Stimulated activated CD8-positive, alpha-beta memory T cell treated with anti-CD3 and anti-CD28 coated beads, Interleukin-12 subunit alpha, Interleukin-12 subunit beta, amount 100 ng/mL, for 24 hours (primary cell): ENCODE measurements around the gene BLTP1.
"Not testable (repeated sequence)": the region's sequence is repeated elsewhere in the genome, so short reads cannot be mapped to it uniquely, and the experiment has no call there.

Source experiments
- DNase-seq: peaks from one replicate; pipeline ENCODE4 v3.0.0-alpha.2; 2020; ENCODE audit errors: extremely low read depth

BLTP1 gene, protein sequence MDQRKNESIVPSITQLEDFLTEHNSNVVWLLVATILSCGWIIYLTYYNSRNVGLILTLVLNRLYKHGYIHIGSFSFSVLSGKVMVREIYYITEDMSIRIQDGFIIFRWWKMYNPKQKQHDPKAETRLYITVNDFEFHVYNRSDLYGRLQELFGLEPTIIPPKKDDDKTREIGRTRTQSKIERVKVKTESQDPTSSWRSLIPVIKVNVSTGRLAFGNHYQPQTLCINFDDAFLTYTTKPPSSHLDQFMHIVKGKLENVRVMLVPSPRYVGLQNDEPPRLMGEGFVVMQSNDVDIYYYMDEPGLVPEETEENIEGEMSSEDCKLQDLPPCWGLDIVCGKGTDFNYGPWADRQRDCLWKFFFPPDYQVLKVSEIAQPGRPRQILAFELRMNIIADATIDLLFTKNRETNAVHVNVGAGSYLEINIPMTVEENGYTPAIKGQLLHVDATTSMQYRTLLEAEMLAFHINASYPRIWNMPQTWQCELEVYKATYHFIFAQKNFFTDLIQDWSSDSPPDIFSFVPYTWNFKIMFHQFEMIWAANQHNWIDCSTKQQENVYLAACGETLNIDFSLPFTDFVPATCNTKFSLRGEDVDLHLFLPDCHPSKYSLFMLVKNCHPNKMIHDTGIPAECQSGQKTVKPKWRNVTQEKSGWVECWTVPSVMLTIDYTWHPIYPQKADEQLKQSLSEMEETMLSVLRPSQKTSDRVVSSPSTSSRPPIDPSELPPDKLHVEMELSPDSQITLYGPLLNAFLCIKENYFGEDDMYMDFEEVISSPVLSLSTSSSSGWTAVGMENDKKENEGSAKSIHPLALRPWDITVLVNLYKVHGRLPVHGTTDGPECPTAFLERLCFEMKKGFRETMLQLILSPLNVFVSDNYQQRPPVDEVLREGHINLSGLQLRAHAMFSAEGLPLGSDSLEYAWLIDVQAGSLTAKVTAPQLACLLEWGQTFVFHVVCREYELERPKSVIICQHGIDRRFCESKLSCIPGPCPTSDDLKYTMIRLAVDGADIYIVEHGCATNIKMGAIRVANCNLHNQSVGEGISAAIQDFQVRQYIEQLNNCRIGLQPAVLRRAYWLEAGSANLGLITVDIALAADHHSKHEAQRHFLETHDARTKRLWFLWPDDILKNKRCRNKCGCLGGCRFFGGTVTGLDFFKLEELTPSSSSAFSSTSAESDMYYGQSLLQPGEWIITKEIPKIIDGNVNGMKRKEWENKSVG (N-terminal part only)

DNA sequence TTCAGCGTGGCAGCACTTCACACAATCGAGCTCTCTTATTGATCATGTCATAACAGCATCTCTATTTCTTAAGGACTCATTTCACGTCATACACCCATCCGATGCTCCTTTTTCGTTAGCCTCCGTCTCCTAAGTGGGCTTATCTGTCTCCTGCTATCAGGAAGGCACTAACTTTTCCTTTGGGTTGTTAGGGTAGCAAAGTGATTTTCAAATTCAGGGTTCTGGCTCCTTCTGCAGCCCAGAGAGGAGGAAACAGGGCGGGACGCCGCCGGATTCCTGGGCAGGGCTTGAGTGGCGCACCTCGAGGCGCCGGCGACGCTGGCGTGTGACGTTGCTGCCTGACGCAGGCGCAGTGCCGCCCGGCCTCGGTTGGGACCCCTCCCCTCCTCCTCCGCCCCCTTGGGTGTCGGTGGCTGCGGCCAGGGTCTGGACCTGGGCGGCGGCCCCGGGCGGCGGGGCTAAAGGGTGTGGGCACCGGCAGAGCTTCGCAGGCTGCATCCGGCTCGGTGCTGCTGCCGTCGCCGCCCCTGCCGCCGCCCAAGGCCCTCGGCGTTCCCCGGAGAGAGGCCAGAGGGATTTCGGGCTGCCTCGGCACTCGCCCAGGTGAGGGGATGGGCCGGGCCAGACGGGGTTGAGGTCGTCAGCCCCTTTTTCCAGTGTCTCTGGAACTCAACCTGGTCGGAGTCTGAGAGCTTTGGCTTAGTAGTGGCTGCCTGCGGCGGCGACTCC lies at the start of gene BLTP1:
Gene BLTP1 (plus strand): TSS at position 350 of the 729 bp plus-strand sequence. CDS start 18,317 bp downstream, outside the sequence.
- DNase-seq, result peak; percentile 69

DNA sequence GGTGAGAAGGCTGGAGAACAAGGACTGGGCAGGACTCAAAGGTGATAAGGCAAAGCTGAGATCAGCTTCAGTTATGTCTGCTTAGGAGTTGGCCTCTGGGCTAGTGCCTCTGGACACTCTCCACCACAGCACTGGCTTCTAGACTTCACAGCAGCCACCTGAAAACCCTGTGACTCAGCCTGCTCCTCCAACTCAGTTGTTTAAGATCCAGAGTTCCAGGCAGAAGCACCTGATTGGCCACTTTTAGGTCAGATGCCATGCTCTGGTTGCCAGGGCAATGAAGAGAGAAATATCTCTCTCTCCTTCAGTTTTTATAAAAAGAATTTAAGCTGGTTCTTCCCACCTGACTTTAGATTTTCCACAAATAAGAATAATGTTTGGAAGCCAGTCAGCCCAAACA lies 47.9 kb upstream of the BLTP1 start:
- DNase-seq, result no peak

DNA sequence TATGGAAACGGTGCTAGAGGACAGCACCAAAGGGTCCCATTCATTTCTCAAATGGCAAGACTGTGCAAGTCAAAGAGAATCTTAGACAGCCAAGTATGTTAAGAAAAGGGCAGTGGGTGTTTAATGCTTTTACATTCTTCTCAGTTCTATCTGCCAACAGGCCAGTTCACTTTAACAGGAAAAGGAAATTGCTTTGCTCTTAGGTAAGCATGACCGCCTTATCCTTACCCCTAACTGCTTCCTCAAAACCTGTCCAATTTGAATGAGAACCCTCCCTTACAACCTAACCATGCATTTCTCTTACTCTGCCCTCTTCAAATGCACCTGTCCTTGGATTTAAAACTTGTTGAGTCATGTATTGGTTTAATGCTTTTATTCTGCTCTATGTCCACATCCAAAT lies 44.5 kb upstream of the BLTP1 start:
- DNase-seq, result no peak

DNA sequence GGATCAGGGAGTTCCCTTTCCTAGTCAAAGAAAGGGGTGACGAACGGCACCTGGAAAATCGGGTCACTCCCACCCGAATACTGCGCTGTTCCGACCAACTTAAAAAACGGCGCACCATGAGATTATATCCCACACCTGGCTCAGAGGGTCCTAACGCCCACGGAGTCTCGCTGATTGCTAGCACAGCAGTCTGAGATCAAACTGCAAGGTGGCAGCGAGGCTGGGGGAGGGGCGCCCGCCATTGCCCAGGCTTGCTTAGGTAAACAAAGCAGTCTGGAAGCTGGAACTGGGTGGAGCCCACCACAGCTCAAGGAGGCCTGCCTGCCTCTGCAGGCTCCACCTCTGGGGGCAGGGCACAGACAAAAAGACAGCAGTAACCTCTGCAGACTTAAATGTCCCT lies 41.8 kb upstream of the BLTP1 start:
- DNase-seq, result not testable (repeated sequence)

DNA sequence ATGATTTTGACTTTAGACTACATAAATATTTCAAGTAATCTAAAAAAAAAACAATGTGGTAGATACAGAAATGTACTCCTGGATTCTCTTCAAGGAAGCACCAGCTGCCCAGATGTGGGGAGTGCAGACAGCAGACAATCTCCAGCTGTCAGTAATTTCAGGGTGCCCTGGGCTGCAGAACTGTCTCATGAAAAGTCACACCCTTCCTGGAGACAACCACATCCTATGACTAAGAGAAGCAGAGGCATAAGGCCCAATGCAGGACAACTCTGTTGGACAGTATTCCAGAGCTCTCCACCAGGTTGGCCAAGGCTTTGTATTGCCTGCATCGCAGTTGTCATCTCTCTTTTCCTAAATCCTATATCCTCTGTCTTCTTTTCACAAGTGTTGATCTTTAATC lies 34.4 kb upstream of the BLTP1 start:
- DNase-seq, result no peak

DNA sequence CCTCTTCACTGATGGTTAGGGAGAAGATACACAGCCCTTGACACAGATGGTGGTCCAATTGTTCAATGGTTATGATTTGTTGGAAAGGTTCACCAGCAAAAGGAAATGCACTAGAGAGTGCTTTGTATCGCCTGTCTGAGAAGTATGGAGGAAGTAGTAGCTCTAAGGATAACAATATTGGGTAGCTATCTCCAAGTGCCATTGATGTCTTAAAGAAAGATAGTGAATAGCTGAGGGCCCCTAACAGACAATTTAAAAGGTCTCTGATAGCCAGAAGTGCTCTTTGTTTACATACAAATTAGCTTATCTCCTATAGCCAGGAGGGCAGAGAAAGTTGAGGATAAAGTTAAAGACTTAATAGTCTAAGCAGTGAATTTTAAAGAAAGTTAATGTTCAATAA lies 33.9 kb upstream of the BLTP1 start:
- DNase-seq, result no peak

DNA sequence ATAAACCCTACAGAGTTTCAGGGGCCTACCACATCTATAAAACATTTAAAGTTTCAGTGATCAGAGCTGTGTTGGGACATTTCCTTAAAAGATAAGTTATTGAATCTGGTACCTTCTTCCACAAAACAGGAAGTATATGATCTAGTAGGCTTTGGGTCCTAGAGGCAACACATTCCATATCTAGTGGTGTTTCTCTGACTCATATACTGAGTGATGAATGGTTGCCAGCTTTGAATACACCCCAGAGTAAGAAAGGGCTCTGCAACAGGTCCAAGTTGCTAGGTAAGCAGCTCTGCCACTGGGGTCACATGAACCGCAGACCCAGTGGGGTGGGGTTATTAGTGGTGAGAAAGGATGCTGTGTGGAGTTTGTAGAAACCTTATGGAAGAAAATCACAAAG lies 32.4 kb upstream of the BLTP1 start:
- DNase-seq, result no peak

DNA sequence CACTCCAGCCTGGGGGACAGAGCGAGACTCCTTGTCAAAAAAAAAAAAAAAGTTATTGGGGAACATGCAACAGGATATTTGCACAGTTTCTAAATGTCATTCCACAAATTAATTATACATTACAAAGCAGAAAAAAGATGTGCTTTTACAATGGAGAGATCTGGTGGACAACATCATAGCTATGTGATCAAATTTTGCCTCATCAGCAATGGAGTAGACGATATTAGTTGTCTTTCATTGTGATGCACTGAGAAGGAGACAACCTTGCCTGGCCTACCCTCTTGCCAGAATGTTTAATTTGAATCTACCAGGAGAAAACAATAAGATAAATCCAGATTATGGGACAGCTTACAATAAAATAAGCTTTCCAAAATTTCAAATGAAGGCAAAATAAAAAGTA lies 30.5 kb upstream of the BLTP1 start:
- no peak for DNase-seq

DNA sequence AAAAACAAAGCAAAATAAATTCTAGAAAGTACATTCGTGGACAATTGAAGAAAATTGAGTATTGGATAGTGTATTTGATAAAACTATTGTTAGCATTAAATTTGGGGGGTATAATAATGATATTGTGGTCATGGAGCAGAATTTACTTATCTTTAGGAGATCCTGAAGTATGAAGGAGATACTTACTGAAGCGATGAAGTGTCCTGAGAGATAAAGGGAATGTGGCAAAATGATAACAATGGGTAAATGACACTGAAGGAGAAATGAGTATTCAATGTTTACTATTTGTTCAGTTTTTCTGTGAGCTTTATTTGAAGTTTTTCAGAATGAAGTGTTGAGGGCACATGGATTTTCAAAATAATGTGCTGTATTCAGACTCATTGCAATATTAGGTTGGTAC lies 30.0 kb upstream of the BLTP1 start:
- DNase-seq, result no peak

DNA sequence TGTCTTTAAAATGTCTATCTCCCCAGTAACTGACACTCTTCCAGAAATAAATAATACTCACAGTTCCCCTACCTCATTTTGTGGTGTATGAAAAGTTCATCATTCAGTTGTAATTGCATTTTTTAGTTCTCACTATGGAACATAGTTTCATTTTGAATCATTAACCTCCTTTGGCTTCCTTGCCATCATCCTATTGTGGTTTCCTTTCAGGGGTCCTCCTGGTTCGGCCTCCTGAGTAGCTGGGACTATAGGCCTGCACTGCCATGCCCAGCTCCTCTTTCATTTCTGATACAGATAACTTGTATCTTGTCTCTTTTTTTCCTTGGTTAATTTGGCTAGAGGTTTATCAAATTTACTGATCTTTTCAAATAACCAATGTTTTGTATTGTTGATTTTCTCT lies 23.1 kb upstream of the BLTP1 start:
- no peak for DNase-seq

DNA sequence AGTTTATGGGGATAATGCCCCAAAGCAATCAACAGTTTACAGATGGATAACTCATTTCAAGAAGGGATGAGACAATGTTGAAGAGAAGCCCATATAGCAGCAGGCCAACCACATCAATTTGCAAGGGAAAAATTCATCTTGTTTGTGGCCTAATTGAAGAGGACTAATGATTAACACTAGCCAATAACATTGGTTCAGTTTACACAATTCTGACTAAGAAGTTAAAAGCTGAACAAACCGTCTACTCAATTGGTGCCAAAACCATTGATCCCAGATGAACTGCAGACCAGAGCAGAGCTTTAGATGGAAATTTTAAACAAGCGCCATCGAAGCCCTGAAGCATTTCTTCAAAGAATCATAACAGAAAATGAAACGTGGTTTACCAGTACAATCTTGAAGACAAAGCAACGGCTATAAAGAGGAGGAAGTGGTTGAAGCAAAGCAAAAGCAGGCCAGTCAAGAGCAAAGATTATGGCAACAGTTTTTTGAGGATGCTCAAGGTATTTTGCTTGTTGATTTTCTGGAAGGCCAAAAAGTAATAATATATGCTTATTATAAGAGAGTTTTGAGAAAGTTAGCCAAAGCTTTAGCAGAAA lies 20.5 kb upstream of the BLTP1 start:
- DNase-seq, result no peak

DNA sequence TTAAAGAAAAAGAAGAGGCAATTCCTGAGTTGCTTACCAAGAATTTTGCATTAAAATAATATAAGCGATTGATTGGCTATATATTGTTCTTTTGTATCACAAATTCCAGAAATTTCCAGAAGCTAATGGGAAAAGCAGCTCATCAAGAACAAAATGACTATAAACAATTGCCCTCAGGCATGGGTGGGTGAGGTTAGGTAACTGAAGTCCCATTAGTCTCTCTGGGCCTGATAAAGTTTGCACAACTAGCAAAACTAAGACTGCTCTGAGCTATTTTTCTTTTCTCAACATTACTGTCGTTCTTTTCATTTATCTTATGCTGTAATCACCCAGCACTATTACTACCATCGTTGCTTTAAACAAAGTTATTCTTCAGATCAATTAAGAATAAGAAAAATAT lies 19.2 kb upstream of the BLTP1 start:
- DNase-seq, result no peak

DNA sequence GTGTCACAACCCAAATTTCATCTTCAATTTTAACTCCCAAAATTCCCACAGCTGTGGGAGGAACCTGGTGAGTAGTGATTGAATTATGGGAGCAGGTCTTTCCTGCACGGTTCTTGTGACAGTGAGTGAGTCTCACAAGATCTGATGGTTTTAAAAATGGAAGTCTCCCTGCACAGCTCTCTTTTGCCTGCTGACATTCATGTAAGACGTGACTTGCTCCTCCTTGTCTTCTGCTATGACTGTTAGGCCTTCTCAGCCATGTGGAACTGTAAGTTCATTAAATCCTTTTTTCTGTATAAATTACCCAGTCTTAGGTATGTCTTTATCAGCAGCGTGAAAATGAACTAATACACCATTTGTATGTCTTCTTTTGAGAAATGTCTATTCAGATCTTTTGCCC lies 13.0 kb upstream of the BLTP1 start:
- DNase-seq, result no peak

DNA sequence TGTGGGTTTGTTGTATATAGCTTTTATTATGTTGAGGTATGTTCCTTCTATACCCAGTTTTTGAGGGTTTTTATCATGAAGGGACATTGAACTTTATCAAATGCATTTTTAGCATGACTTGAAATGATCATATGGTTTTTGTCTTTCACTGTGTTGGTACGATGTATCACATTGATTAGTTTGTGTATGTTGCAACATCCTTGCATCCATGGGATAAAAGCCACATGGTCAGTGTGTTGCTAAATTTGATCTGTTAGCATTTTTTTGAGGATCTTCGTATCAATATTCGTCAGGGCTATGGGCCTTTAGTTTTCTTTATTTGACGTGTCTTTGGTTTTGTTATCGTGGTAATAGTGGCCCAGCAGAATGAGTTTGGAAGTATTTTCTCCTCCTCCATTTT lies 11.3 kb upstream of the BLTP1 start:
- DNase-seq, result no peak

DNA sequence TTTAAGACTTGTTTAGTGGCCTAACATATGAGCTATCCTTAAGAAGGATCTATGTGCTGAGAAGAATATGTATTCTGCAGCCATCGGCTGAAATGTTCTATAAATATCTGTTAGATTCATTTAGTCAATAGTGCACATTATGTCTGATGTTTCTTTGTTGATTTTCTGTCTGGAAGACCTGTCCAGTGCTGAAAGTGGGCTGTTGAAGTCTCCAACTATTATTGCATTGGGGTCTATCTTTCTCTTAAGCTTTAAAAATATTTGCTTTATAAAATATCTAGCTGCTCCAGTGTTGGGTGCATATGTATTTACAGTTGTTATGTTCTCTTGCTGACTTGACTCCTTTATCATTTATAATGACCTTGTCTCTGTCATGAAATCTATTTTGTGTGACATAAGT lies 9.4 kb upstream of the BLTP1 start:
- no peak for DNase-seq

DNA sequence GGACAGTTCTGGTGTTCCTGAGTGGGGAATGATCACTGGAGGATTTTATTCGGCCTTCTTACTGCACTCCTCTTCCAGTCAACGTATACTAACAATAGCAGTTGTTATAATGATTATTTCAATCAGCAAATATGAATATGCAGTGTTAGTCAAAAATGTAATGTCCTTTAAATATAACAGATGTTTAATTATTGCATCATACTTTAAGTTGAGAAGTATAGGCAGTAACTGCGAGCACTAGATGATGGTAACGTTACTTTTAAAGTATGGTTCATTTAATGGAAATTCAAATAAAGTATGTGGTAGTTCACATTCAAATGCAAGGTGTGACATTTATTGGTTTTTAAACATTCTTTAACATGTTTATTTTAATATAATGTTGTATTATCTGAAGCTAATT lies 5.5 kb upstream of the BLTP1 start:
- DNase-seq, result no peak

DNA sequence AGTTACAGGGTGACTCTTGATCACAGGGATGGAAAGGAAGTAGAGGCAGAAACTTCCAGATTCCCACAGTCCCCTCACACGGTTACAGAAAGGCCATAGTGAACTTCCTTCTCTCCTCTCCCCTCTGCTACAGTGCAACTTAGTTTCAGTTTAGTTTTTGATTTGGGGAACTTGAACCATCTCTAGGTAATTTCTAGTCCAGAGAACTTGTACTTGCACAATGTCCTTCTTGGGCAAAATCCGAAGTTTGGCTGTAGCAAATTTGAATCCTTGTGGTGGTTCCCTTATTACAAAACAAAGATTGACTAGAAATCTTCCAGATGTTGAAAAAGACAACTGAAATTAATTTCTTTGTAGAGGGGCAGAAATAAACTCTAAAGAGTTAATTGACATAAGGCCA lies 1.2 kb upstream of the BLTP1 start:
- no peak for DNase-seq

DNA sequence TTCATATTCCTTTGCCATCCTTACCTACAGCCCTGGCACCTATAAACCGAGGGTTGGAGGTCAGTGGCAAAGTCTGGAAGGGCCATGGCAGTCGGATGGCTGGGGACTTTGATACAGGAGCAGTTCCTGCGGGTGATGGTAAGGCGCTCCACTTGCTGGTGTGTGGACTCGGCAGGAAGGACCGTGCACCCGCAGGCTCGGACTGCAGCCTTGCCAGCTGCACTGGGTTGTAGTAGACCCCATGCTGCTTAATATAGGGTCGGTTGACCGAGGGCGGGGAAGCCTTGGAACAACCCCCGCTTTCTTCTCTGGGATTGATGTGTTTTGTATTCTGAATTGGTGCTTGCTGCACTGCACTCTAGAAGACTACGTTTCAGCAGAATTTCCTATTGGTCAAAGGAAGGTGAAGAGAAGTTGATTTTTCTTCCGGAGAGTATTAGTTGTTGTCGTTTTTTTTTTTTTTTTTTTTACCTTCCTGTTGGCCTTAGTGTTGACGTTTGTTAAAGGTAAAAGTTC lies 638 bp downstream of the BLTP1 start:
- DNase-seq, result no peak

DNA sequence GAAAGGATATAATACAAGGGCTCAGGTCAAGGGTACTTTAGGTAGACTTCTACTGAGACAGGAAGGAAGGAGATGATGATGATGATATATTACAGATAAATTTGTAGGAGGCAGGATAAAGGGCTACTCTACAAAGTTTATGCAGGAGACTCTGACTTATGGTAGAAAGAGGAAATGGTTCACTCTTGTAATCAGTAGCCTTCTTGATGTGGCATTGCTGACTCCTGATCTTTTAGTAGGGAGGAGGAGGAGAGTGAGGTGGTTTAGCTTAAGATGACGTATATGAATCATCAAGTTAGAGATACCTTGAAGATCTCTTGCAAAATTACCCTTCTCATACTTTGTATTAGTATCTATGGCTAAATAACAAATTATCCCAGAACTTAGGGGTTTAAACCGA lies 4.7 kb downstream of the BLTP1 start:
- no peak for DNase-seq

DNA sequence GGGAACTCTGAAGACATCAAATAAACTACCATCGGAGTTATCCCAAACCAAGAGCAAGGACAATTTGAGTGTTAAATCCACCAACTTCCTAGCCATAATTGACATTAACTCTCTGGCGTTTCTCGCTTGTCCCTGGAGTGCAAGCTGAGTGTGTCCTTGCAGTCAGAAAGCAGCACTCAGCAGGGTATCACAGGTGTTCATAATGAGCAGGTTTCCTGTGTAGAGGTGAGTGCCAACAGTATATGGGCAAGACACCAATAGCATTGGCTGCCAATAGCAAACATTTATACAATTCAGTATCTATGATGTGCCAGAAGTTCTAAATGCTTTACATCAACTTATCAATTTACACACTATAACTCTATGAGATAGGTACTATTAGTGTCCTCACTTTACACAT lies 11.2 kb downstream of the BLTP1 start:
- DNase-seq, result no peak

DNA sequence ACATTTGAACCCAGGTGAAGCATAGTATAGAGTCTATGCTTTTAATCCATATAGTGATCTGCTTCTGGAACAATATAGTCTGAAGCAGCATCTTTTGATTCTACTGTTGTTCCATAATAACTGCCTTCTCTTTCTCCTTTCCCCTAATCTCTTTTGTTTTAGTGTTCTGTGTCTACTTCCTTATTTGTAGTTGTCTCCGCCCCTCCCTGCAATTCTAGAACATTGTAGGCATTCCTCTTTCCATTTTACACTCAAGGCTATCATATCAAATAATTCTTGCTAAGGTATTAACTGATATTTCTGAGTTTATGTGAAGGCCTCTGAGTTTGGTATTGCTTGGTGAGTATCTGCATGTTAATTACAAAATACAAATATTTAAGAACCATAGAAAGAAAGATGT lies 11.6 kb downstream of the BLTP1 start:
- DNase-seq, result no peak
